ENCODE measurements around the gene KRT40. TPM values are rescaled to one million over a fixed set of nuclear protein-coding genes. Genes with fewer than 3 reads are reported as not detected.

The KRT40 gene
- total and polyA plus RNA-seq, 10 of the 15 experiments (the other 5 are each of a cell fraction or from before 2014, with no cell fraction given), result not detected

GRCh38 chr17:40993839-40994238 lies 9.7 kb upstream of the KRT40 start, which contains the start of gene KRTAP3-3:
KRTAP3-3 (minus strand) TSS chr17:40994164; CDS start chr17:40994097, 67 bp downstream.
- ChIA-PET SMC1A (ENCODE audit: uncharacterized antibody, unreplicated experiment) (no interaction called here), POLR2A (no interaction called here), RAD21 (ENCODE audit: unreplicated experiment) (no interaction called here), CTCF (no interaction called here)
- H3K4me3 ChIP-seq, result no peak within 1 kb of the TSS
- DNase-seq (ENCODE audit: low read depth, low spot score), result no peak
- H3K4me1 ChIP-seq (ENCODE audit: control insufficient read depth, insufficient read depth, low read length), result no peaks in the 10 kb centered on the region
- TF ChIP-seq TAF1 (IDR thresholded peaks at IDR 0.05; ENCODE audit: borderline replicate concordance, low read depth, low read length) (no peak), TCF3 (IDR thresholded peaks at IDR 0.05; ENCODE audit: borderline replicate concordance, insufficient read depth, low read depth, low read length) (no peak), REST (IDR thresholded peaks at IDR 0.05; ENCODE audit: low read depth, low read length) (no peak), ZBTB40 (IDR thresholded peaks at IDR 0.05; ENCODE audit: borderline replicate concordance) (no peak), HDAC6 (IDR thresholded peaks at IDR 0.05; ENCODE audit: unreplicated experiment) (no peak), NFIC (IDR thresholded peaks at IDR 0.05; ENCODE audit: low read depth, low read length) (no peak), NRF1 (conservative IDR thresholded peaks at IDR 0.05; ENCODE audit: low read depth, low read length) (no peak), ZBED1 (IDR thresholded peaks at IDR 0.05; ENCODE audit: borderline replicate concordance) (no peak), CBFB (IDR thresholded peaks at IDR 0.05; ENCODE audit: low read depth) (no peak), BHLHE40 (IDR thresholded peaks at IDR 0.05; ENCODE audit: borderline replicate concordance in 1 of 2, low read depth in 2 of 2, low read length in 1 of 2) (no peak), ZBTB11 (CRISPR knock-in tag; IDR thresholded peaks at IDR 0.05) (no peak), PBX3 (IDR thresholded peaks at IDR 0.05; ENCODE audit: insufficient replicate concordance, low read depth, low read length) (no peak)
- no peak within 1 kb of the TSS for H2AFZ ChIP-seq (ENCODE audit: control insufficient read depth, low read depth, low read length)
- in situ Hi-C loops (cut with MboI) (no loop called here), intact Hi-C loops (cut with micrococcal nuclease; ENCODE audit: unreplicated experiment) (no loop called here)
- no peaks in the 10 kb centered on the region for H3K36me3 ChIP-seq (ENCODE audit: control insufficient read depth in 2 of 2, insufficient read depth in 2 of 2, low read length in 1 of 2)
- no TSS peak for BruUV-seq (replicated peaks)
- H3K4me2 ChIP-seq (ENCODE audit: control insufficient read depth, insufficient read depth), result no peak within 1 kb of the TSS
- no peaks in the 10 kb centered on the region for H3K79me2 ChIP-seq (ENCODE audit: control insufficient read depth, insufficient read depth, low read length)
- no peak within 1 kb of the TSS for H3K27ac ChIP-seq (ENCODE audit: control insufficient read depth, insufficient read depth)
- H4K20me1 ChIP-seq (ENCODE audit: control insufficient read depth, insufficient read depth), result no peaks in the 10 kb centered on the region
- WGBS (ENCODE audit: insufficient coverage, insufficient replicate concordance, low lambda C conversion rate, missing lambda C conversion rate), result 37% methylated on average over 3 of the region's 4 CpGs
- no peak for ATAC-seq
- H3K27me3 ChIP-seq (replicated peaks in 1 of 2; ENCODE audit: control insufficient read depth in 2 of 2, insufficient read depth in 2 of 2, low read length in 1 of 2), result peaks cover 0 to 8% of the 10 kb centered on the region in 2 experiments; a peak in 1 of 4 replicates
- no peak for FAIRE-seq
- no peak within 1 kb of the TSS for H3K9ac ChIP-seq (ENCODE audit: control insufficient read depth, insufficient read depth, low read length)
- H3K9me3 ChIP-seq (replicated peaks; ENCODE audit: control insufficient read depth, insufficient read depth, low read length), result no peaks in the 10 kb centered on the region
